Stomach (tissue), 4 donors: ENCODE measurements around the gene KLHL29.

Experiments
- POLR2A ChIP-seq, 4 donors: fragments of 450-650 bp; IDR thresholded peaks; one replicate each; pipeline ENCODE4 v1.6.1; 2016; ENCODE audit warnings: antibody characterized with exemption in 4 of 4, control low read depth in 2 of 4, mild to moderate bottlenecking in 1 of 4, moderate library complexity in 1 of 4
- TF ChIP-seq, protein P1 (sequence below), 7 experiments: fragments of 450-650 bp in 4 of 7; fragments of 200-600 bp in 3 of 7; sonication (generic) in 3 of 7; IDR thresholded peaks; one replicate each; pipeline ENCODE4 v1.5.1; 2016 to 2019; ENCODE audit warnings: antibody characterized with exemption in 7 of 7, control low read depth in 2 of 7, mild to moderate bottlenecking in 1 of 7

DNA sequence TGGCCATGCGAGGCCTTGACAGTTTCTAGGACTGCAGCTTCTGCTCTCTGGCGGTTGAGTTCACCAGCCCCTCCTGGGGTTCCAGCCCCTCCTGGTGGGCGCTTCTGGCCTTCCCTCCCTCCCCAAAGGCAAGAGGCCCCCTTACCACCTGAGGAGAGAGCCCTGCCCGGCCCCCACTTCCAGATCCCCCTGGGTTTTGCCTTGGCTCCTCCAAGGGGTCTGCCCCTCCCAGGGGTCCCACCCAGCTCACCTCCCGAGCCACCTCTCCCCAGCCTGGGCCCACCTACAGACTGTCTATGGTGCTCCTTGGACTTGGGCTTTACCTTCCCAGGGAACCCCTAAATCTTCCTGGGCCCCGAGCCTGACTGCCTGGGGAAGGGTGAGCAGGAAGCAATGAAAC is 277.5 kb downstream of the KLHL29 start:
- no peak for TF ChIP-seq POLR2A (IDR thresholded peaks at IDR 0.05)
- TF ChIP-seq, protein P1, sequence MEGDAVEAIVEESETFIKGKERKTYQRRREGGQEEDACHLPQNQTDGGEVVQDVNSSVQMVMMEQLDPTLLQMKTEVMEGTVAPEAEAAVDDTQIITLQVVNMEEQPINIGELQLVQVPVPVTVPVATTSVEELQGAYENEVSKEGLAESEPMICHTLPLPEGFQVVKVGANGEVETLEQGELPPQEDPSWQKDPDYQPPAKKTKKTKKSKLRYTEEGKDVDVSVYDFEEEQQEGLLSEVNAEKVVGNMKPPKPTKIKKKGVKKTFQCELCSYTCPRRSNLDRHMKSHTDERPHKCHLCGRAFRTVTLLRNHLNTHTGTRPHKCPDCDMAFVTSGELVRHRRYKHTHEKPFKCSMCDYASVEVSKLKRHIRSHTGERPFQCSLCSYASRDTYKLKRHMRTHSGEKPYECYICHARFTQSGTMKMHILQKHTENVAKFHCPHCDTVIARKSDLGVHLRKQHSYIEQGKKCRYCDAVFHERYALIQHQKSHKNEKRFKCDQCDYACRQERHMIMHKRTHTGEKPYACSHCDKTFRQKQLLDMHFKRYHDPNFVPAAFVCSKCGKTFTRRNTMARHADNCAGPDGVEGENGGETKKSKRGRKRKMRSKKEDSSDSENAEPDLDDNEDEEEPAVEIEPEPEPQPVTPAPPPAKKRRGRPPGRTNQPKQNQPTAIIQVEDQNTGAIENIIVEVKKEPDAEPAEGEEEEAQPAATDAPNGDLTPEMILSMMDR (IDR thresholded peaks at IDR 0.05), result no peak
